Activated CD4-positive, alpha-beta T cell treated with anti-CD3 and anti-CD28 coated beads, Interleukin-2, Interleukin-4, amounts not matched to agents 100 ng/mL and 50 ng/mL, durations not matched to agents 16 hours and 8 hours (primary cell): ENCODE measurements around the gene THAP8.

Experiments used
- DNase-seq: peaks from one replicate; pipeline ENCODE4 v3.0.0-alpha.2; 2020; ENCODE audit warnings: low spot score

The THAP8 gene

DNA sequence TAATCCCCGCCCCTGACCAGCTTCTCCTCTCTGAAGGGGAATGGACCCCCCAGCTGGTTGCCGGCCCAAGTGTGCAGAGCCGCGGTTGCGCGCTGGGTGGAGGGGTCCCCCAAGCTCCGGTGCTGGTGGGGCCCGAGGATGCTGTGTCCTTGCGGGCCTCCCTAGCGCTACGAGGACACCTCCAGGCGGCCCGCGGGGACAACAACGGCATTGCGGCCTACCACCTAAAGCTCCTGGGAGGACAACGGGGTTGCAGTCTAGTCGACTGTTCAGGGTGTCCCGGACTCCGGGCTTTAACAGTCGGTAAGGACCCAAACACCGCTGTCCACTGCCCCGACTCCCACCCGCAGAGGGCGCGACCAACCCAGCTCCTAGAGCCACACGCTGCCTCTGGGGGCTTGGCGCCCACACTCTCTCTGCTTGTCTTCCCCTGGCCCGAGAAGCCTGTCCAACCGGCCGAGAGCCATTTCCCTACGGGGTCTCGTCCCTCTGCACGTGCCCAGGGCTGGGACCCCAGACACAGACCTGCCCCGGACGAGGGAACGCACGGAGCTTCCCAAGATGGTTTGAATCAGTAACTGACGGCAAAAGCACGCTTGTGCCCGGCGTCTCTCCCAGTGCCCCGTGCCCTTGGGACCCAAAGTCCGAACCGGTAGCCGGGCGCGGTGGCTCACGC lies 60.0 kb downstream of the THAP8 start:
- DNase-seq: no peak

DNA sequence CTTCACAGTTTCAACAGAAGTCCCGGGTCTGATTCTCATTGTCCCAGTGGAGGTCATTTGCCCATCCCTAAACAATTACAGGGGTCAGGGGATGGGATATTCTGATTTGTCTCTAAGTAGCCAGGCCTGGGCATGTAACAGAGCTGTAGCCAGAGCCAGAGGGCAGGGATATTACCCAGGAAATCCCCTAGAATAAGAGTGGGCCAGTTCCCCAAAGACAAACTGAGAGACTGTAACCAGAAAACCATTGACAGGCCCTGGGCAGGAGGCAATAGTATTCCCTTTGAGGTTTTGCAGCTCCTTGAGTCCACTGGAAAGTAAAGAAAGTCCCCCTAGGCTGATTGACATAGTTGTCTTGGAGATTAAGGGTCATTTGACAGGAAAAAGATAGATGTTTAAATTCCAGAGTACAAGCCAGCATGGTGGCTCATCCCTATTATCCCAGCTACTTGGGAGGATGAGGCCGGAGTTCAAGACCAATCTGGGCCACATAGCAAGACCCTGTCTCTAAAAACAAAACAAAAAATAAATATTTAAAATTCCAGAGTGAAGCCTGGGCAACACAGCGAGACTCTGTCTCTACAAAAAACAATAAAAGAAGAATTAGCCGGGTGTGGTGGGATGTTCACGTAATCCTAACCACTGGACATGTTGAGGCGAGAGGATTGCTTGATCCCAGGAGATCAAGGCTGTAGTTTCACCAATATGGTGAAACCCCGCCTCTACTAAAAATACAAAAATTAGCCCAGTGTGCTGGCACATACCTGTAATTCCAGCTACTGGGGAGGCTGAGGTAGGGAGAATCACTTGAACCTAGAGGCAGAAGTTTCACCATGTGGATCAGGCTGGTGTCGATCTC lies 60.9 kb downstream of the THAP8 start:
- DNase-seq: no peak

DNA sequence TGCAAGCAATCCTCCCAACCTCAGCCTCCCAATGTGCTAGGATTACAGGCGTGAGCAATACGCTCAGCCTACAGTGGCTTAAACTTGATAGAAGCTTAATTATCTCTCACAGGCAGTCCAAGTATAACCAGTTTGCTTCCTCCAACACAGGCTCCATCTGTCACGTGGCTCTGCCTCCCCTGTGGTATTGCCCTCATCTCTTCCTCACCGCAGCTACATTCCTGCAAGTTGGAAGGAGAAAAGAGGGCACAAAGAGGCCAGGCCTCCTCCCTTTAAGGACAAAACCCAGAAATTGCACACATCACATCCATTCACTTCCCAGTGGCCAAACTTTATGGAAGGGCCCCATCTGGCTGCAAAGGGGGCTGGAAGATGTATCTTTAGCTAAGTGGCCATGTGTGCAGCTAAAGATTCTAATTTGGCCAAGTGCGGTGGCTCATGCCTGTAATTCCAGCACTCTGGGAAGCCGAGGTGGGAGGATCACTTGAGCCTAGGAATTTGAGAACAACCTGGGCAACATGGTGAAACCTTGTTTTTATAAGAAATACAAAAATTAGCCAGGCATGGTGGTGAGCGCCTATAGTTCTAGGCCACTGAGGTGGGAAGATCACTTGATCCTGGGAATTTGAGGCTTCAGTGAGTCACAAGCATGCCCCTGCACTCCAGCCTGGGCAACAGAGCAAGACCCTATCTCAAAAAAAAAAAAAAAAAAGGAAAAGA lies 62.2 kb downstream of the THAP8 start:
- no peak for DNase-seq

DNA sequence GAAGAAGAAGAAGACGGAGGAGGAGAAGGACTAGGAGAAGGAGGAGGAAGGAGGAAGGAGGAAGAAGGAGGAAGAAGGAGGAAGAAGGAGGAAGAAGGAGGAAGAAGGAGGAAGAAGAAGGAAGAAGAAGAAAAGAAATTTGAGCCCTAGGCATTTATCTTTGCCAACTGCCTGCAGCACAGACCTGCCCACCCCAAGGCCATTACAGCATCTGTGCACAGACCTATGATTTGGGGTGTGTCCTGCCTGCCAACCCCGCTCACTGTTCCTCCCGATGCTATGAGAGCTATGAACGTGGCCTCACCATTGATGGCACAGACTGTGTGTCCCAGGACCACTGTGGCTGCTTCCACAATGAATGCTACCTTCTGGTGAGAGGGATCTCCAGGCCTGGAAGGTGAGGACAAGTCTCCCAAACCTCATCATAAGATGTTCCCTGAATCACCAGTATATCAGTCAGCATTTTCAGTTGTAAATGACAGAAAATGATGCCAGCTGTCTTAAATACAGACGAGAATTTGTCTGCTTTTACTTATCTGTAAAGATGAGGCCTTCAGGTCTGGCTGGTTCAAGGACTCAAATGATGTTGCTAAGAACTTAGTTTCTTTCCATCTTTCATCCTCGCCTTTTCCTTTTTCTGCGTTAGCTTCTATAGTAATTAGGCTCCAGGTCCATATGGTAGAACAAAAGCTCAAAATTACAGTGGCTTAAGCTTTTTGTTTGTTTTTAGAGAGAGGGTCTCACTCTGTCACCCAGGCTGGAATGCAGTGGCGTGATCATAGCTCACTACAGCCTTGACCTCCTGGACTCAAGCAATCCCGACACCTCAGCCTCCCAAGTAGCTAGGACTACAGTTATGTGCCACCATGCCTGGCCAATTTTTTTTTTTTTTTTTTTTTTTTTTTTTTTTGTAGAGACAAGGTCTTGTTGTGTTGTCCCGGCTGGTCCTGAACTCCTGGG lies 63.0 kb downstream of the THAP8 start:
- no peak for DNase-seq

DNA sequence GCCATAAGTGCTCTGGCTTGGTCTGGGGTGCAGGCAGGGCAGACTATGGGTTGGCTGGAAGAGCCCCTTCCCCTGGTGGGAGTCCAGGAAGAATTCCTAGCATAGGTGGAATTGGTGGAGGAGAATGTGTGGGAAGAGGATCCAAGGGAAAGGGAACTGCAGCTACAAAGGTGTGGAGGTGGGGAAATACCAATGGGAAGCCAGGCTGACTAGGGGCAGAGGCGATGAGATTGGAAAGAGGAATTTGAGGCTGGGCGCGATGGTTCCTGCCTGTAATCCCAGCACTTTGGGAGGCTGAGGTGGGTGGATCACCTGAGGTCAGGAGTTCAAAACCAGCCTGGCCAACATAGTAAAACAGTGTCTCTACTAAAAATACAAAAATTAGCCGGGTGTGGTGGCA lies 63.9 kb downstream of the THAP8 start:
- no peak for DNase-seq

DNA sequence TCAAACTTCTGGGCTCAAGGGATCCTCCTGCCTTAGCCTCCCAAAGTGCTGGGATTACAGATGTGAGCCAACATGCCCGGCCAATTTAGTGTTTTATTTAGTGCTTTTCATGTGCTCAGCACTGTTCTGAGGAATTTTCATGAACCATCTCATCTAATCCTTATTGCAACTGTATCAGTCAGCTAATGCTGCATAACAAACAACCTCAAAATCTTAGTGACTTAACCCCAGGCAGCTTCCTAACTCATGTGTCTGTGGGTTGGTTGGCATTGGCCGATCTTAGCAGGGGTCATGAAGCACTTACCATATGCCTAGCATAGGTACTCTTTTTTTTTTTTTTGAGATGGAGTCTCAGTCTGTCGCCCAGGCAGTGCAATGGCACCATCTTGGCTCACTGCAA lies 65.3 kb downstream of the THAP8 start:
- DNase-seq: no peak

DNA sequence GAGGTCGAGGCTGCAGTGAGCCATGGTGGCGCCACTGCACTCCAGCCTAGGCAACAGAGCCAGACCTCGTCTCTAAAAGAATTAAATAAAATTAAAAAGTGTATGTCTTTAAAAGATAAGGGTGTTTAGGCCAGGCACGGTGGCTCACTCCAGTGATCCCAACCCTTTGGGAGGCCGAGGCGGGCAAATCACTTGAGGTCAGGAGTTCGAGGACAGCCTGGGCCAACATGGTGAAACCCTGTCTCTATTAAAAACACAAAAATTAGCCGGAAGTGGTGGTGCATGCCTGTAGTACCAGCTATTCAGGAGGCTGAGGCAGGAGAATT lies 66.6 kb downstream of the THAP8 start:
- DNase-seq: no peak

DNA sequence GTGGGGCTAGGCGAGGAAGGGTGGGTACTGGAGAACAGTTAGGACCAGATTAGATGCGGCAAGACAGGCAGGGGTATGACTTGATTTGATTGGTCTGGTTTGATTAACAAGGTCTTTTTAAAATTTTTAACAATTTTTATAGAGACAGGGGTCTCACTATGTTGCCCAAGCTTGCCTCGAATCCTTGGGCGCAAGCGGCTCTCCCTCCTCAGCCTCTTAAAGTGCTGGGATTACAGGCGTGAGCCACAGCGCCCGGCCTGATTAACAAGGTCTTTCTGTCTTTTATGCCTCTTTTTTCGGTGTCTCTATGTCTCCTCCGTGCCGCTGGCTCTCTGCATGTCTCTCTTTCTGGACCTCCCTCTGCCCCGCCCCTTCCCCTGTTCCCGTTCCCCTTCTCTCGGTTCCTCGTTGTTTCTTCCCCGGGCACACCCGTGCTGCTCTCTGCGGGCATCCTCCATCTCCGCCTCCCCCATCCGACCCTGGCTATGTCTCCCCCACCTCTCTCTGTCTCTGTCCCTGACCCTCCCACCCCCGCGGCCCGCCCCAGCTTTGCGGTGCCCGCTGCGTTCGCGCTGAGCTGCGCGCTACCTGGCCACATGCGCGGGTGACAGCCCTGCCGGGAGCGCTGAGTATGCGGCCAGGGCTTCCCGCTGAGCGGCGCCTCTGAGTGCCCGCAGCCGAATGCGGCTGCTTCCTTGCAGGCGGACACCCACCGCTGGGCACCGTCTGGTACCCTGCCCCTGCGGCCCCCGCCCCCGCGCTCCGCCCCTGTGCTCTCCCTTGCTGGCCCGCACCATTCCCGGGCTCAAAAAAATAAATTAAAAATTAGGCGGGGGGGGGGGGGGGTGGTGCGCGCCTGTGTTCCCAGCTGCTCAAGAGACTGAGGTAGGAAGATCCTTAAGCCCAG lies 67.2 kb downstream of the THAP8 start:
- no peak for DNase-seq

DNA sequence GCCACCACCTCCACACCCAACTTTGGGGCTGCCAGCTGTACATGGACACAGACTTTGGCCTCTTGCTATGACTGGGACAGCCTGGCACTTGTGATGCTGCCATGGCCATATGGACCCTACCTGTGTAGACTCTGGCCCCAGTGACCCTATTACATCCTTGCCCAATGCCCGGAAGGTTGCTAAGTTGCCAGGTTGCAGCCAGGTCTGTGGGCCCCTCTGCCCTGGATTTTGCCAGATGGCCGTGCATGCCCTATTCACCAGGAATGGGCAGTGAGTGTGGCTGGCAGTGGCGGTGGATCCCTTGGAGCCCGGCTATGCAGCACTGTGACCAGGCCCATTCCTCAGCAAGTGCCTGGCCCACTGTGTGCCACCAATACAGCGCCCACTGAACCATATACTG lies 68.0 kb downstream of the THAP8 start:
- DNase-seq: no peak
